GM19397 (cell line): Measurements from ENCODE around the gene NOD2.
A peak's percentile ranks its signal among the peaks of the same experiment; 100 is the strongest.

Source experiments
- ATAC-seq: cut with Tn5 transposase; IDR thresholded peaks from one replicate; pipeline ENCODE4 v1.9.1; 2021; ENCODE audit warnings: mild to moderate bottlenecking, moderate library complexity; ENCODE audit not compliant: unreplicated experiment

Gene NOD2

GRCh38 chr16:50692999-50693781, at the start of gene NOD2:
NOD2 (plus strand) TSS chr16:50693606; CDS start chr16:50699496, 5,890 bp downstream.
- no peak for ATAC-seq

GRCh38 chr16:50644245-50644644, 49.2 kb upstream of the NOD2 start:
- no peak for ATAC-seq

GRCh38 chr16:50644729-50645128, 48.7 kb upstream of the NOD2 start:
- ATAC-seq, result no peak

- ATAC-seq, result no peak
These were observed 47.7 kb upstream of the NOD2 start for GRCh38 chr16:50645563-50646220.

- ATAC-seq, result no peak
These were observed 47.1 kb upstream of the NOD2 start for GRCh38 chr16:50646345-50646744.

GRCh38 chr16:50651835-50652438, 41.5 kb upstream of the NOD2 start:
- ATAC-seq, result no peak

- ATAC-seq, result no peak
These were observed 40.5 kb upstream of the NOD2 start for GRCh38 chr16:50652836-50653425.

- ATAC-seq, result no peak
These were observed 39.5 kb upstream of the NOD2 start for GRCh38 chr16:50653633-50654519.

GRCh38 chr16:50655558-50656055, 37.8 kb upstream of the NOD2 start:
- no peak for ATAC-seq

- no peak for ATAC-seq
These were observed 36.2 kb upstream of the NOD2 start for GRCh38 chr16:50657241-50657640.

GRCh38 chr16:50659806-50660205, 33.6 kb upstream of the NOD2 start:
- ATAC-seq, result no peak

- no peak for ATAC-seq
These were observed 31.0 kb upstream of the NOD2 start for GRCh38 chr16:50662306-50662940.

GRCh38 chr16:50664270-50664669, 29.1 kb upstream of the NOD2 start:
- no peak for ATAC-seq

GRCh38 chr16:50665128-50665878, 28.1 kb upstream of the NOD2 start:
- no peak for ATAC-seq

GRCh38 chr16:50666658-50667496, 26.5 kb upstream of the NOD2 start:
- peak; percentile 72 for ATAC-seq

- ATAC-seq, result no peak
These were observed 25.7 kb upstream of the NOD2 start for GRCh38 chr16:50667497-50668367.

- no peak for ATAC-seq
These were observed 24.9 kb upstream of the NOD2 start for GRCh38 chr16:50668368-50669008.
